Neuron (in vitro differentiated cells): Measurements from ENCODE around the gene F8A2.

Source experiments
- H2AFZ ChIP-seq: one replicate; pipeline ENCODE4 v1.6.1; 2013; ENCODE audit warnings: low read depth, mild to moderate bottlenecking, inconsistent platforms, low read length, moderate library complexity
- H3K27me3 ChIP-seq: one replicate; pipeline ENCODE4 v1.6.1; 2013; ENCODE audit warnings: low read length; ENCODE audit not compliant: insufficient read depth
- H3K36me3 ChIP-seq: one replicate; pipeline ENCODE4 v1.6.1; 2013; ENCODE audit warnings: low read length; ENCODE audit not compliant: insufficient read depth
- H3K4me1 ChIP-seq: one replicate; pipeline ENCODE4 v1.6.1; 2013; ENCODE audit warnings: low read length; ENCODE audit not compliant: insufficient read depth
- H3K4me3 ChIP-seq: 2 replicates; pipeline ENCODE4 v1.5.1; 2013; ENCODE audit warnings: mild to moderate bottlenecking, low read length, moderate library complexity
- H3K9me3 ChIP-seq: one replicate; pipeline ENCODE4 v1.6.1; 2013; ENCODE audit warnings: low read length

F8A2 gene

DNA sequence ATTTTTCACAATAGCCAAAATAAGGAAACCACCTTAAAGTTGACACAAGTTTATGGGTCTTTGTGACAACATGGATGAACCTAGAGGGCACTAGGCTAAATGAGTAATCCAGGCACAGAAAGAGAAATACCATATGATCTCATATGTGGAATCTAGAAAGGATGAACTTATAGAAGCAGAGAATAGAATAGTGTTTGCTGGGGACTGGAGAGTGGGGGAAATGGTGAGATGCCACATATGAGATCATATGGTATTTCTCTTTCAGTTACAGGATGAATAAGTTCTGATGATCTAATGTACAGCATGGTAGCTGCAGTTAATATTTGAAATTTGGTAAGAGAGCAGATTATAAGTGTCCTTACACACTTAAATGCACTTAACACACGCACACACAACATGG, 35.9 kb downstream of the F8A2 start:
- Histone ChIP-seq H3K4me3 (no peak overlapping the region), H3K9me3 (no peaks in the 10 kb centered on the region), H3K36me3 (no peaks in the 10 kb centered on the region), H2AFZ (no peak overlapping the region), H3K27me3 (no peaks in the 10 kb centered on the region), H3K4me1 (no peaks in the 10 kb centered on the region)
